Measurements from ENCODE around the gene BTBD7.
"Not testable (repeated sequence)": the region's sequence is repeated elsewhere in the genome, so short reads cannot be mapped to it uniquely, and the experiment has no call there.

The BTBD7 gene, protein sequence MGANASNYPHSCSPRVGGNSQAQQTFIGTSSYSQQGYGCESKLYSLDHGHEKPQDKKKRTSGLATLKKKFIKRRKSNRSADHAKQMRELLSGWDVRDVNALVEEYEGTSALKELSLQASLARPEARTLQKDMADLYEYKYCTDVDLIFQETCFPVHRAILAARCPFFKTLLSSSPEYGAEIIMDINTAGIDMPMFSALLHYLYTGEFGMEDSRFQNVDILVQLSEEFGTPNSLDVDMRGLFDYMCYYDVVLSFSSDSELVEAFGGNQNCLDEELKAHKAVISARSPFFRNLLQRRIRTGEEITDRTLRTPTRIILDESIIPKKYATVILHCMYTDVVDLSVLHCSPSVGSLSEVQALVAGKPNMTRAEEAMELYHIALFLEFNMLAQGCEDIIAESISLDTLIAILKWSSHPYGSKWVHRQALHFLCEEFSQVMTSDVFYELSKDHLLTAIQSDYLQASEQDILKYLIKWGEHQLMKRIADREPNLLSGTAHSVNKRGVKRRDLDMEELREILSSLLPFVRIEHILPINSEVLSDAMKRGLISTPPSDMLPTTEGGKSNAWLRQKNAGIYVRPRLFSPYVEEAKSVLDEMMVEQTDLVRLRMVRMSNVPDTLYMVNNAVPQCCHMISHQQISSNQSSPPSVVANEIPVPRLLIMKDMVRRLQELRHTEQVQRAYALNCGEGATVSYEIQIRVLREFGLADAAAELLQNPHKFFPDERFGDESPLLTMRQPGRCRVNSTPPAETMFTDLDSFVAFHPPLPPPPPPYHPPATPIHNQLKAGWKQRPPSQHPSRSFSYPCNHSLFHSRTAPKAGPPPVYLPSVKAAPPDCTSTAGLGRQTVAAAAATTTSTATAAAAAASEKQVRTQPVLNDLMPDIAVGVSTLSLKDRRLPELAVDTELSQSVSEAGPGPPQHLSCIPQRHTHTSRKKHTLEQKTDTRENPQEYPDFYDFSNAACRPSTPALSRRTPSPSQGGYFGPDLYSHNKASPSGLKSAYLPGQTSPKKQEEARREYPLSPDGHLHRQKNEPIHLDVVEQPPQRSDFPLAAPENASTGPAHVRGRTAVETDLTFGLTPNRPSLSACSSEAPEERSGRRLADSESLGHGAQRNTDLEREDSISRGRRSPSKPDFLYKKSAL

DNA sequence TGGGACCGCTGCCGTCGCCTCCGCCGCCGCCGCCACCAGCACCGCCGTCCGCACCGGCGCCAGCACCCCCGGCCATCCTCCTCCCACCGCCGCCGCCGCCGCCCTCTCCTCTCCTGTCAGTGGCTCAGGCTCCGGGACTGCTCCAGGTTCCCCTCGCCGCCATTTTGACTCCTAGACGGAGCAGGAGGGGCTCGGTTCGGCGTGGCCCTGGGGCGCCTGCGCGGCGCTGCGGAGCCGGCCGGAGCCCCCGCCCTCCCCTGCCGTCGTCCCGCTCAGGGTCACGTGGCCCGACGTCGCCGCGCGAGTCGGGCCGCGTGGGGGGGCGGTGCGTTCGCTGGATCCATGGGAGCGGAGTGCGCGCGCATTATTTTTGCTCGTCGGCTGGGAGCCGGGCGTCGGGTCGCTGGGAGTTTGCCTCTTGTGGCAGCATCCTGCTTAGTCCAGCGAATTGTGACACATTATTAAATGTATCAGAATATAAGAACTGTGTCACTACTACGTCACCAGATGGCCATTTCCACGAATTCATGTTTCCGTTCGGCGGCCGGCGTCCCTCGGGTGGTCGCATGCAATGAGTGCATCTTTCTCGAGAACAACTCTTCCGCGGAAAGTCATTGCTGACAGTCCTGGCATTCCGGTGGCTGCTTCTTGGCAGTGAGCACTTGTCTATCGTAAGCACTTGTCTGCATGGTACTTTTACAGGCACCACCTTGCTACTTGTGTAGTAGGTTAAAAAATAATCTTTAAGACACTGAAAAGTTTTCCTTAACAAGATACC lies at the start of gene BTBD7:
Gene BTBD7, minus strand, starts transcription at position 184 of the 778 bp plus-strand sequence. CDS start 36,985 bp downstream, outside the sequence.
- Histone ChIP-seq H3K36me3 (ENCODE audit: control insufficient read depth, insufficient read depth, low read length) (peaks cover 3% of the 10 kb centered on the region), H3K9ac (ENCODE audit: low read depth, low read length) (peak within 1 kb of the TSS; percentile 48), H3K4me1 (ENCODE audit: control insufficient read depth, insufficient read depth, low read length) (peaks cover 26% of the 10 kb centered on the region), H3K9me3 (ENCODE audit: control insufficient read depth, insufficient read depth, low read length) (no peaks in the 10 kb centered on the region), H3K4me3 (ENCODE audit: low read depth, low read length) (peak within 1 kb of the TSS; percentile 87), H3K27me3 (ENCODE audit: control insufficient read depth, insufficient read depth, low read length) (no peaks in the 10 kb centered on the region)

DNA sequence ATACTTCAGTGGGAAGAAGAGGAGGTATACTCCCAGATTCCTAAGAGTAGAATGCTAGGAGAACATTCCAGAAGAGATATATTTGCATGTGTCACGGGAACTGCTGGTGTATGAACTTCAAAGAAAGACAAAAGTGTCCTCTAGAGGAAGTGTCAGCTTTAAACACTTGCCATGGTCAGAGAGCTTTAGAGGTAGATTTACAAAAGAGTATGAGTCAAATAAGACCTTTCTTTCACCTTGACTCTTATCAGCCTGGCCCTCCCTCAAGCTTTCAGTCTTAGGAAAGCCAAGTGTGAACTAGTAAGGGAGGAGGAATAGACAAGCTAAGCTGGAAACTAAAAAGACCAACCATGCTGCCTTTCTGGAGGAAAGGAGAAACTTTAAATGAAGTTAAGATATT lies 48.8 kb upstream of the BTBD7 start:
- no peaks in the 10 kb centered on the region for H3K4me1 ChIP-seq (ENCODE audit: control insufficient read depth, insufficient read depth, low read length)
- no peaks in the 10 kb centered on the region for H3K9me3 ChIP-seq (ENCODE audit: control insufficient read depth, insufficient read depth, low read length)
- H3K36me3 ChIP-seq (ENCODE audit: control insufficient read depth, insufficient read depth, low read length), result no peaks in the 10 kb centered on the region
- no peaks in the 10 kb centered on the region for H3K27me3 ChIP-seq (ENCODE audit: control insufficient read depth, insufficient read depth, low read length)
- no peak overlapping the region for H3K9ac ChIP-seq (ENCODE audit: low read depth, low read length)
- no peak overlapping the region for H3K4me3 ChIP-seq (ENCODE audit: low read depth, low read length)

DNA sequence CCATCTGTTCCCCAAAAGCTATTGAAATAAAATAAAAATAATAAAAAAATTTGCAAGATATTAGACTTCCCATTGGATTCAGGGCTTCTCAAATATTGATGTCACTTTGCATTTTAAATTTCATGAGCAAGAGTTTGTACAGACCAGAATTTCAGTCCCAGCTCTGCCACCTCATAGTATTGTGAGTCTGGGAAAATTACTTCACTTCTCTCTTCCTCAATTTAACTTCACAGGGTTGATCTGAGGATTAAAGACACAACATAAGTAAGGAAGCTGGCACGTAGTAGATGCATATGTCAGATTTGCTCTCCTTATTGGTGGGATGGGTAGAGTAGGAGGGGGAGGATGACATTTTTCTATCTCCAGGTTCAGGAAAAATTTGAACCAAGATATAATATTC lies 47.0 kb upstream of the BTBD7 start:
- Histone ChIP-seq H3K4me1 (ENCODE audit: control insufficient read depth, insufficient read depth, low read length) (no peaks in the 10 kb centered on the region), H3K9ac (ENCODE audit: low read depth, low read length) (no peak overlapping the region), H3K9me3 (ENCODE audit: control insufficient read depth, insufficient read depth, low read length) (no peaks in the 10 kb centered on the region), H3K36me3 (ENCODE audit: control insufficient read depth, insufficient read depth, low read length) (no peaks in the 10 kb centered on the region), H3K4me3 (ENCODE audit: low read depth, low read length) (no peak overlapping the region), H3K27me3 (ENCODE audit: control insufficient read depth, insufficient read depth, low read length) (no peaks in the 10 kb centered on the region)

DNA sequence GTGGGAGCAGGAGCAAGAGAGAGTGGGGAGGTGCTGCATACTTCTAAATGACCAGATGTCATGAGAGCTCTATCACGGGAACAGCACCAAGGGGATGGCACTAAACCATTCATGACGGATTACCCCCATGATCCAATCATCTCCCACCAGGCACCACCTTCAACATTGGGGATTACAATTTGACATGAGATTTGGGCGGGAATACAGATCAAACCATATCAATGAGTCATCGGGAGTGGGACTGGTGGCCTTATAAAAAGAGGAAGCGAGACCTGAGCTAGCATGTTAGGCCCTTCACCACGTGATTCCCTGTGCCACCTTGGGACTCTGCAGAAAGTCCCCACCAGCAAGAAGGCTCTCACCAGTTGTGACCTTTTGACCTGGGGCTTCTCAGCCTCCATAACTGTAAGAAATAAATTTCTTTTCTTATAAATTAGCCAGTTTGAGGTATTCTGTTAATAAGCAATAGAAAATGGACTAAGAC lies 42.9 kb upstream of the BTBD7 start:
- H3K27me3 ChIP-seq (ENCODE audit: control insufficient read depth, insufficient read depth, low read length), result no peaks in the 10 kb centered on the region
- H3K9me3 ChIP-seq (ENCODE audit: control insufficient read depth, insufficient read depth, low read length), result no peaks in the 10 kb centered on the region
- H3K9ac ChIP-seq (ENCODE audit: low read depth, low read length), result no peak overlapping the region
- H3K36me3 ChIP-seq (ENCODE audit: control insufficient read depth, insufficient read depth, low read length), result no peaks in the 10 kb centered on the region
- H3K4me3 ChIP-seq (ENCODE audit: low read depth, low read length), result no peak overlapping the region
- H3K4me1 ChIP-seq (ENCODE audit: control insufficient read depth, insufficient read depth, low read length), result no peaks in the 10 kb centered on the region

DNA sequence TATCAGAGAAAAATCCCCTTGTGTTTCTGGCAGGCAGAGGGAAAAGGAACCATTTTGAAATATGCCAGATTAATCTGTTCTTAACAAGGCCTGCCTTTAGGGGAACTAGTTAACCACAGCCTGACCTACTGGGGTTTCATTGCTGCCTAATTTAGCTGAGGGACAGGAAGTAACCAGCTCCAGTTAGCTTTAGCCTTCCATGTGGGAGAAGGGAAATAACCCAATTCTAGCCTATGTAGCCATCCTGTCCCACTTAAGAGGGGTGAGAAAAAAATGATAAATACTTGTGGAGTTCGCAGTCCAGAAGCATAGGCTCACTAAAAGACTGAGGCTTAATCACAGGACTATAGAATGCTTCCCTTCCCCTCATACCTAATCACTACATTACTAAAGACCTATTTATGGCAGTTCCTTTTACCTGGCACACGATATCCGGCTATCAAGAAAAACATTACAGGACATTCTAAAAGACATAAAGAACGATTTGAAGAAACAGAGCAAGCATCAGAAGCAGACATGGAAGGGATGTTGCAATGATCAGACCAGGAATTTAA lies 37.0 kb upstream of the BTBD7 start:
- Histone ChIP-seq H3K27me3 (ENCODE audit: control insufficient read depth, insufficient read depth, low read length) (no peaks in the 10 kb centered on the region), H3K9ac (ENCODE audit: low read depth, low read length) (no peak overlapping the region), H3K36me3 (ENCODE audit: control insufficient read depth, insufficient read depth, low read length) (no peaks in the 10 kb centered on the region), H3K4me3 (ENCODE audit: low read depth, low read length) (no peak overlapping the region), H3K9me3 (ENCODE audit: control insufficient read depth, insufficient read depth, low read length) (no peaks in the 10 kb centered on the region), H3K4me1 (ENCODE audit: control insufficient read depth, insufficient read depth, low read length) (no peaks in the 10 kb centered on the region)

DNA sequence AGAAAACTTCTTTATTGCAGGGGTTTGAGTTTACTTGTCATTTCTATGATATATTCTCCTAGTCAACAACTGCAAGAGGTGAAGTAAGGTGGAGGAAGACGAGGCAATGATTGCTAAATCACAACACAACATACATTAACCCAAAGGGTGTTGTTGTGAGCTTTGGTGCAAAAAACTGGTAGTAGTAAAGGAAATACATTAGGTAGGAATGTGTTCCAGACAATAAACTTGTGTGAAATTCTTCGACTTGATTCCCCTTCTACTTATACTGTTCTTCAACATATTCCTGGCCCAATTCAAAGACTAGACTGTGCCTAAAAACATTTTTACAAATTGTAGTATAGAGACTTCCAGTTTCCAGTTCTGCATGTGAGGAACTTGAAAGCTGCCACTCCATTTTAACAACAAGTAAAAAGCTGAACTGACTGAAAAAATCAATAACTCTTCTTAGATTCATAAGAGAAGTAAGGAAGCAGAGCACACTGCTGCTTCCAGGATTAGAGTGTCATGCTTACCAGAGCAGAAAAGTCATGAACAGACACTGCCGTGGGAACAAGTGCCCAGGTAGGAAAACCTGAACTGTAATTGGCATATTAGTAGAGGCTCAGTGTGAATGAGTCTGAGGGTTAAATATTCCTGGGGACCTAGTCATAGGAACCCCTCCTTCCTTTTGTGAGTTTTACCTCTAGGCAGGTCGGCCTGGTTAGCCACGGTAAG lies 36.3 kb upstream of the BTBD7 start:
- H3K4me3 ChIP-seq (ENCODE audit: low read depth, low read length), result no peak overlapping the region
- no peak overlapping the region for H3K9ac ChIP-seq (ENCODE audit: low read depth, low read length)
- no peaks in the 10 kb centered on the region for H3K4me1 ChIP-seq (ENCODE audit: control insufficient read depth, insufficient read depth, low read length)
- H3K9me3 ChIP-seq (ENCODE audit: control insufficient read depth, insufficient read depth, low read length), result no peaks in the 10 kb centered on the region
- H3K36me3 ChIP-seq (ENCODE audit: control insufficient read depth, insufficient read depth, low read length), result no peaks in the 10 kb centered on the region
- H3K27me3 ChIP-seq (ENCODE audit: control insufficient read depth, insufficient read depth, low read length), result no peaks in the 10 kb centered on the region

DNA sequence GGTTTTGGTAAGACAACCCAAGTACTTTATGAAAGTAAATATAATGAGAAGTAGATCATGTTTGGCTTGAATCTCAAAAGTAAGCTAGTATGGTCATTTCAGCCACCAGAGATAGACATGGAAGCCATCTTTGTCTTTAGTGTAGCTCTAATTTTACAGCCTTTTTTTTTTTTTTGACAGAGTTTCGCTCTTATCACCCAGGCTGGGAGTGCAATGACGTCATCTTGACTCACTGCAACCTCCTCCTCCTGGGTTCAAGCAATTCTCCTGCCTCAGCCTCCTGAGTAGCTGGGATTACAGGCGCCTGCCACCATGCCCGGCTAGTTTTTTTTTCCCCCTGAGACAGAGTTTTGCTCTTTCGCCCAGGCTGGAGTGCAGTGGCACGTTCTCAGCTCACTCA lies 22.0 kb upstream of the BTBD7 start:
- H3K36me3 ChIP-seq (ENCODE audit: control insufficient read depth, insufficient read depth, low read length); H3K27me3 ChIP-seq (ENCODE audit: control insufficient read depth, insufficient read depth, low read length); H3K9ac ChIP-seq (ENCODE audit: low read depth, low read length); H3K4me3 ChIP-seq (ENCODE audit: low read depth, low read length); H3K4me1 ChIP-seq (ENCODE audit: control insufficient read depth, insufficient read depth, low read length); H3K9me3 ChIP-seq (ENCODE audit: control insufficient read depth, insufficient read depth, low read length): not testable (repeated sequence)

DNA sequence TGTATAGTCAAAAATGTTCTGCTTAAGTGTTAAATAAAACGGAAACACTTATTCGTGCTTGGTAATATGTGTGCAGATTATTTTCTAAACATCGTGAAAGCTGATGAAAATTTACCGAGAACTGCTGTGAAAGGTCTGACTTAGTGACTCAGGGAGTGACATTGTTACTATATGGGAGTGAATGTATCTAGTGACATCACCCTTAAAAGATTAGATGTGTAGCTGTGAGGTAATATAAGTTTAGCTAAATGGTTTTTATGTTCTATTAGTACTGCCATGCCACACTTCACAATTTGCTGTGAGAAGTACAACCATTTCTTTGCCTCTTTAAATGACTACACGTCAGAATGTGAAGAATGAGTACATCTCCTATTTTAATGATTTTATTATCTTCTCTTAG lies 15.5 kb upstream of the BTBD7 start:
- Histone ChIP-seq H3K4me1 (ENCODE audit: control insufficient read depth, insufficient read depth, low read length) (peaks cover 15% of the 10 kb centered on the region), H3K9me3 (ENCODE audit: control insufficient read depth, insufficient read depth, low read length) (no peaks in the 10 kb centered on the region), H3K4me3 (ENCODE audit: low read depth, low read length) (no peak overlapping the region), H3K9ac (ENCODE audit: low read depth, low read length) (no peak overlapping the region), H3K27me3 (ENCODE audit: control insufficient read depth, insufficient read depth, low read length) (no peaks in the 10 kb centered on the region), H3K36me3 (ENCODE audit: control insufficient read depth, insufficient read depth, low read length) (no peaks in the 10 kb centered on the region)

DNA sequence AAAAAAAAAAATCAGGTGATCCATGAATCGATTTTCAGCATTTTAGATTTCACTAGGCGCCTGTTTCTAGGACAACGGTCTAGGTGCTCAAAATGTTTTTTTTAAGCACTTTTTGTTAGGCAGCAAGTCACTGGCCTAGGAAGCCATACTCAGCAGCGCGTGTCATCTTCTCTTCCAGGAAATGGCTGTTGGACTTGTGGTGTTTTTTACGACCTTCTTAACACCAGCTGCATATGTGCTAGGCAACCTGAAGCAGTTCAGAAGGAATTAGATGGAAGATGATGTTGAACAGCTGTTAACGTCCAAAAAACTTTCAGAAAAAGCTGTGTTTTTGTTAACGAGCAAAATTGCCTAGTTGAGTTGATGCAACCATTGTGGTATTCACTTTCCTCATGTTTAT lies 15.0 kb upstream of the BTBD7 start:
- Histone ChIP-seq H3K4me3 (ENCODE audit: low read depth, low read length) (no peak overlapping the region), H3K27me3 (ENCODE audit: control insufficient read depth, insufficient read depth, low read length) (no peaks in the 10 kb centered on the region), H3K9me3 (ENCODE audit: control insufficient read depth, insufficient read depth, low read length) (no peaks in the 10 kb centered on the region), H3K36me3 (ENCODE audit: control insufficient read depth, insufficient read depth, low read length) (no peaks in the 10 kb centered on the region), H3K4me1 (ENCODE audit: control insufficient read depth, insufficient read depth, low read length) (peaks cover 17% of the 10 kb centered on the region), H3K9ac (ENCODE audit: low read depth, low read length) (no peak overlapping the region)

DNA sequence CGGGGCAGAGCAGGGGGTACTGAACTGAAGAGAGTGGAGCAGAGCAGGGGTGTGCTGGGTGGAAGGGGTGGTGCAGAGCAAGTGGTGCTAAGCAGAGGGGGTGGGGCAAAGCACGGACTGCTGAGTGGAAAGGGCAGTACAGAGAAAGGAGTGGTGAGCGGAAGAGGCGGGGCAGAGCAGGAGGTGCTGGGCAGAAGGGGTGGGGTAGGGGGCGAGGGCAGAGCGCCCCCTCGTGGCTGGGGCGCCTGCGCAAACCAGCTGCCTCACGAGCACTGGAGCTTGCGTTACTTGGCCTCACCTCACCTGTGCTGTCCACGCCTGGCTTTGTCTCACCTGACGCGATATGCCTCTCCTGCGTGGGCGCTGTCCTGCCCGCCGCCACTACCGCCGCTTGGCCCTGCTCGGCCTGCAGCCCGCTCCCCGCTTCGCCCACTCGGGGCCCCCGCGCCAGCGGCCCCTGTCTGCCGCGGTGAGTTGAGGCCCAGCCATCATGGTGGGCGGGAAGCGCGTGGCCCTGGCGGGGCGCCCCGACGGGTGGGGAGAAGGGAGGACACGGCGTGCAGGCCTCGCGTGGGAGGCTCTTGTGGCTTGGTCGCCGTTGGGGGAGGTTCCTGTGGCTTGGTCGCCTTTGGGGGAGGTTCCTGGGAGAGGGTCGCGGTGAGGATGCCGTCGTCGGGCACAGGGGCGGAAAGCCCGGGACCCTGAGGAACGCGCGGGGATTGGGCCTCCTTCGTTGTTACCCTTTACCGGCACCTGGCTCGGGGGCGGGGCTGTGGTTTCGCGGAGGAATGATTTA lies 14.3 kb upstream of the BTBD7 start, which contains the start of gene COX8C:
Gene COX8C, plus strand, starts transcription at position 257 of the 796 bp plus-strand sequence. Its CDS starts 87 bp downstream, at position 344.
- Histone ChIP-seq H3K4me3 (ENCODE audit: low read depth, low read length) (no peak within 1 kb of the TSS), H3K9ac (ENCODE audit: low read depth, low read length) (no peak within 1 kb of the TSS), H3K27me3 (ENCODE audit: control insufficient read depth, insufficient read depth, low read length) (no peaks in the 10 kb centered on the region), H3K4me1 (ENCODE audit: control insufficient read depth, insufficient read depth, low read length) (peaks cover 20% of the 10 kb centered on the region), H3K9me3 (ENCODE audit: control insufficient read depth, insufficient read depth, low read length) (peaks cover 3% of the 10 kb centered on the region), H3K36me3 (ENCODE audit: control insufficient read depth, insufficient read depth, low read length) (no peaks in the 10 kb centered on the region)

All from iPS-15b (cell line).